HG02798 (cell line): ENCODE results near the gene CLCNKB.

ENCODE experiments used
- ATAC-seq: cut with Tn5 transposase; IDR thresholded peaks from one replicate; pipeline ENCODE4 v1.9.1; 2021; ENCODE audit warnings: mild to moderate bottlenecking; ENCODE audit not compliant: unreplicated experiment, poor library complexity

CLCNKB gene

GRCh38 chr1:16072616-16073484, 29.3 kb downstream of the CLCNKB start:
- ATAC-seq = no peak

- peak; percentile 60 for ATAC-seq
Observed at GRCh38 chr1:16073490-16074119, 30.0 kb downstream of the CLCNKB start, which contains the start of gene FAM131C. TSS of gene FAM131C (minus strand) at chr1:16073651. CDS start at chr1:16073442, 209 bp downstream.

- ATAC-seq = no peak
Observed at GRCh38 chr1:16074217-16074616, 30.6 kb downstream of the CLCNKB start.

GRCh38 chr1:16075337-16076030, 31.9 kb downstream of the CLCNKB start:
- ATAC-seq = no peak

- ATAC-seq = no peak
Observed at GRCh38 chr1:16076031-16076864, 32.7 kb downstream of the CLCNKB start.

GRCh38 chr1:16076865-16077238, 33.3 kb downstream of the CLCNKB start:
- ATAC-seq = no peak

- ATAC-seq = no peak
Observed at GRCh38 chr1:16077406-16078245, 34.0 kb downstream of the CLCNKB start.

GRCh38 chr1:16078925-16079656, 35.5 kb downstream of the CLCNKB start:
- ATAC-seq = peak; percentile 50

- ATAC-seq = no peak
Observed at GRCh38 chr1:16080422-16081150, 37.0 kb downstream of the CLCNKB start.

- ATAC-seq = no peak
Observed at GRCh38 chr1:16081636-16082035, 38.1 kb downstream of the CLCNKB start.

- ATAC-seq = no peak
Observed at GRCh38 chr1:16082283-16083038, 38.9 kb downstream of the CLCNKB start.

GRCh38 chr1:16083486-16083885, 39.9 kb downstream of the CLCNKB start:
- no peak for ATAC-seq

- no peak for ATAC-seq
Observed at GRCh38 chr1:16085522-16085921, 41.9 kb downstream of the CLCNKB start.

GRCh38 chr1:16087733-16088132, 44.2 kb downstream of the CLCNKB start:
- ATAC-seq = no peak

GRCh38 chr1:16088351-16088911, 44.8 kb downstream of the CLCNKB start:
- no peak for ATAC-seq

- ATAC-seq = no peak
Observed at GRCh38 chr1:16088996-16089395, 45.4 kb downstream of the CLCNKB start.
